GDM1 (cell line): ENCODE results near the gene DNAJC4.
"Not testable (repeated sequence)": the region's sequence is repeated elsewhere in the genome, so short reads cannot be mapped to it uniquely, and the experiment has no call there.

Experiments used
- DNase-seq: peaks from one replicate; lab custom pipeline; 2025; lab: John Stamatoyannopoulos, UW

DNAJC4 gene

DNA sequence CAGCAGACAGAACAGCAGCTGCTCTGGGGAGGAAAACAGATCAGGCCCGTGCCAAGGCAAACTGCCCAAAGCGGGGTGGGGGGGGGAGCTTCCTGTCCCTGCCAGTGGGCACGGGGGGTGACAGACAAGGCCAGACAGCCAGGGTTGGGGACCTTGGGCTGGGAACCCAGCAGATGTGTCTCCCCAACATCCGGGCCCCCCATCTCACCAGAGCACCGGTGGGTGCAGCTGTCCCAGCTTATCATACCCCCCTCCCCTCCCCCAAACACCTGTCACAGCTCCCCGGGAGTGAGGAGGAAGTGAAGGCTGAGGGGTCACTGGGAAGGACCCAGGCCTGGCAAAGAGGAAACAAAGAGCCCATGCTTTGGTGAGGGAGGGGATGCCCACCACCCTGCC lies 15.1 kb downstream of the DNAJC4 start:
- no peak for DNase-seq

GRCh38 chr11:64245797-64246620 lies 15.7 kb downstream of the DNAJC4 start:
- no peak for DNase-seq

DNA sequence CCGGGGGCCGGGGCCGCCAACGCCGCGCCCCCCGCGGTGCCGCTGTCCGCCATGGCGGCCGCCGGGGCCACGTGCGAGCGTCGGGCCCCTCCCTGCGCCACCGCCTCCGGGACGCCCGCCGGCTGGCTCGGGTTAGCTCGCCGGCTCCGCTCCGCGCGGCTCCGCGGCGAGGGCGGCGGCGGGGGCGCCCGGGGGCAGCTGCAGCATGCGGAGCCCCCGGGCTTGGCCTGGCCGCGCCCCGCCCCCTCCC lies 16.2 kb downstream of the DNAJC4 start:
- not testable (repeated sequence) for DNase-seq

DNA sequence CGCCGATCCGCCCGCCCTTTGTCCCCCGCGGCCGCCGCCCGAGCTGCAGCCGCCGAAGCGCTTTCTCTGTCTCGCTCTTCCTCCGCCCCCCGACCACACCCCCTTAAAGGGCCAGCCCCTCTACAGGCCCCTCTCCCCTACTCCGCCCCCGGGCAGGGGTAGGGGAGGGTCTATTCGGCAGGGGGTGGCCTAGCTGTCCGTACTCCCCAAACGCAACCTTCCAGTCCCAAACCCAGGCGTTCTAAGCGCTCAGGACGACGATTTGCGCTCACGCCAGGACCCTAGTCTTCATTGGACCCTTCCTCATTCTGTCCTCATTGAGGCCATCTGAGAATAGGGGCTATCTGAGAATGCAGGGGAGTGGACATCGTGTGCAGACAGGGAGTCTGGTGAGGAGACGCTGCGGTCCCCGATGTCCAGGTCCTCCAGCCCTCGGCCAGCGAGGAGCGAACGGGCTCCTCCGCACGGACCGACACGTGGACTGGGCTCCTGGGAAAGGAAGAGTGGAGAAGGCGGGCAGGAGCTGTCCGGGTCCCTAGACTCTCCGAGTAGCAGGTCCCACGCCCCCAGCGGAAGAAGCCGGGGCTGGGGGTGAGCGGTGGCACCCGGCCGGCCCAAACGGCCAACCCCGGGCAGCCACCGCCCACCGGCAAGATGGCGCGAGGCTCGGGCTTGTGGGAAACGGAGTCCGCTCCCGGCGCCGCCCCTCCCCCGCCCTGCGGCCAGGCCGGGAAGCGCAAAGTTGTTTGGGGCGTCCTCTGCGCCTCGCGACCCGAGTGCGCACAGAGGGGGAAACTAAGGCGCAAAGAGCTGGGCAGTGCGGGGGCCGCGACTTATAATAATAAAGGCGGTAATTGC lies 16.8 kb downstream of the DNAJC4 start, which contains the start of gene PPP1R14B:
PPP1R14B (minus strand) TSS at position 73 of the 858 bp plus-strand sequence. CDS start 270 bp downstream, outside the sequence.
- peak; percentile 69 for DNase-seq

DNA sequence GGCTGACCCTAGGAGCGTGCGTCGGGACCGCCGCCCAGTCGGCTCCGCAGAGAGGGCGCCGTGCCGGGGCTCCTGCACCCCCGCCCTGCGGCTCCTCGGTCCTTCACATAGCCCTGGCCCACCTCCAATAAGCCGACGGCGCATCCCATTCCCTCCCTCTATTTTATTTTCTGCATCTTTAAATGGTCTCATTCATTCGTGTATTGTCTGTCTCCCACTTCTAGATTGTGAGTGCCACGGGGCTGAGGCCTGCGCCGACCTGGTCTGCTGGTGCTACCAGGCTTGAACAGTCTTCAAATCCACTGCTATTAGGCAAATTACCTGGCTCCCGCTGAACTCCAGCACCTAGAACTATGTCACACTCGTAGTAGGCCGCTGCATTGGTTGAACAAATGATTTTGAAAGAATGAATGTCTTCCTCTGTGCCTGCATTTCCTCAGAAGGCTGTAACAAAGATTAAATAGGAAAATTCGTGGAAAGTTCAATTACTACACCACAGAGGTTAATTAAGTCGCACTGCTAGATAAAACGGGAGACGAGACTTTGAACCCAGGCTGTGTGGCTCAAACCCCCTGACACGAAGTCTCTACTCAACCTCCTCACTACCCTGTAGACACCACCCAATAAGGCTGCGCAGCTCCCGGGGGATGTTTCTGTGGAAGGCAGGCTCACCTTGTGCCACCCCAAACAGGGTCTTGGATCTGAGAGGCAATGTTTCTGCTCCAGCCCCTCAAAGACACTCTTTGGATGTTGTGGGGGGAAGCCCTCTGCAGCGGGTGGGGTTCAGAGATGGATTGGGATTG lies 17.6 kb downstream of the DNAJC4 start:
- no peak for DNase-seq

DNA sequence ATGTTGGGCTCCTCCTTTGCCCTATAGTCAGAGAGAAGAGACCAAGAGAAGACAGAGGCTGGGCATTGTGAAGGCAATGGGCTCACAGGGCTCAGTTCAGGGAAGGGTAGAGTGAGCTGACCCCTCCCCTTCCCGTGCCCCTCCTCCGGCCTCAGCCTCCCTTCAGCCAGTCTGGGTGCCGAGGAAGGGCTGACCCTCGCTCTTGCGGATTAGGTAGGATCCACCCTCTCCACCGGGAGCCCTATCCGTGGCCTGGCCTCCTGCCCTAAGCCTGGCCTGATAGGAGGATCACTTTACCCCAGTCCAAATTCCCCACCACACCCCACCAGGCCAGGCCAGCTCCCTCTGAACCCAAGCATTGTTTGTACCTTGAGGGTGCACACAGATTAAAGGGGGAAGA lies 18.2 kb downstream of the DNAJC4 start:
- no peak for DNase-seq

GRCh38 chr11:64249038-64249437 lies 18.7 kb downstream of the DNAJC4 start:
- DNase-seq: no peak

- DNase-seq: no peak
Measured at GRCh38 chr11:64249563-64250414, 19.4 kb downstream of the DNAJC4 start.

DNA sequence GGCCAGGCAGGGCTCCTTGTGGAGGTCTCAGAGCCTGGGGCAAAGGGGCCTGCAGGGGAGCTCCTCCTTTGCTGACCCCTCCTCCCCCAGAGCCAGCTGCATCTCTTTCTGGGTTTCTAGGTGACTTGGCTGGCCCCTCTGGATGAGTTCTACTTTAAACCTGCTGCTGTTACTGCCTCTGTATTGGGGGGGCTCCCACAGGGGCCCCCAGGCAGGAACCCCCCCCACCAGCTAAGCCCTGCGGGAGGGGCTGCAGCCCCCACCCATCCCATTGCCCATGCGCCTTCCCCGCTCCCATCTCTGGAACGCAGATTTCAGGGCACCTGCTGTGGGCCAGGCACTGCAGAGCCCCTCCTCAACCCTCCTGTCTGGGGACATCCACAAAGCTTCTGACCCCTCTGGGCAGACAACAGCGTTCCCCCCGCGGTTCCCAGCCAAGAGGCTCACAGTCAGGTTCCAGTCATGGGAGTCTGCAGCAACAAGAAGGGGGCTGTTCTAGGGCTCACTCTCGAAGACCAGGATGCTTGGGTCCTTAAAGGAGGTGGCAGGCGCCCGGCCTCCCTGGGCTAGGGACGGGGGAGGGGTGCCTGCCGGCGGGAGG lies 20.2 kb downstream of the DNAJC4 start:
- DNase-seq: no peak

- no peak for DNase-seq
Measured at GRCh38 chr11:64251016-64251752, 20.8 kb downstream of the DNAJC4 start, which contains the start of gene PLCB3. PLCB3 (plus strand) TSS chr11:64251530; CDS start chr11:64251650, 120 bp downstream.

GRCh38 chr11:64251753-64252002 lies 21.3 kb downstream of the DNAJC4 start:
- DNase-seq: no peak

DNA sequence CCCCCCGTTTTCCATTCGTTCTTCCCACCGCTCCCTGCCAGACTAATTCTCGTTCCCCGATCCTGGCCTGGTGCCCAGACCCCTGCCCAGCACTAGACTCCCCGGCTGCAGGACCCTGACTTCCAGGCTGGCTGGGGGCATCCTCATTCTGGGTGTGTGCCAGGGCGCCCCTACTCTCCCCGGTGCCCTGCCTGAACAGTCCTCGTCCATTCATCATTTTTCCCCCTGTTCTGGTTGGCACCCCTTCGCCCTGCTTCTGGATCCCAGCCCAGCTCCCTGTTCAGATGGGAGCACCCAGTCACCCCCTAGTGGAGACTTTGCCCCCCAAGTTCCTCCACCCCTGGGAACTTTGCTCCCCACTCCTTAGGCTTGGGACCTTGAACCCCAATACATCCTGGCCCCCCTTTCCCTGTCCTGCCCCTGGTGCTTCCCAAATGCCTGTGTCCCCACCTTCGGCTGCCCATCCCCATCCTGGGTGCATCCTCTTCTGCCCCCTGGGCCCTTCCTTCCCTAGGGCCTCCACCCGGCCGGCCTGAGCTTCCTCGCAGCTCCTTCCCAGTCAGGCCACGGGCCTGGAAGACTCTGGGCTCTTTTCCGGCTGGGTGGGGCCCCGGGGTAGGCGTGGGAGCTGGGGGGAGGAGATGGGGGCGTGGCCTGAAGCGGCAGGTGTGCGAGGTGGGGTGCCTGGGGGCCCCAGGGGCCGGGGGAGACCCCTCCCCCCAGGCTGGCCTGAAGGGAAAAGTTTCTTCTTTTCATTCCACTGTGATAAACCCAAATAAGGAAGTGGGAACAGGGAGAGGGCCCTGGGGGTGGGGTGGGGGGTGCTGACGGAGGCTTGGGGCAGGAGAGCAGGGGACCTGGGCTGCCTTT lies 21.9 kb downstream of the DNAJC4 start:
- DNase-seq: no peak

- no peak for DNase-seq
Measured at GRCh38 chr11:64253043-64253442, 22.7 kb downstream of the DNAJC4 start.

DNA sequence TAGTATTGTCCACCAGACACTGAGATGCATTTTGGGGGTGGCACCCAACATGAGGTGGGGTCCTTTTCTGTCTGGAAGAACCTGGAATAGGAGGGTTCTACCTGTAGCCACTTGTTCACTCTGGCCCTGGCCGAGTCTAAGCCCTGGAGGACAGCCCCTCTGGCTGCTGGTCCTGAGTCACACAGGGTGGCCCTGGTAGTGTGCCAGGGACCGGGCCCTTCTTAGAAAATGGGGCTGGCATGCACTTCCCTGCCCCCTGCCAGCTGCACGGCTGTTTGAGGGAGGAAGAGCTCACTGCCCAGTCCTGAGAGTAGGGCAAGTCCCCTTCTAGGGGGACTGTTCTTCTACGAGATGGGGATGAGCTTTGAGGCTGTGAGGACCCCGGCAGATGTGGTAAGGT lies 23.1 kb downstream of the DNAJC4 start:
- DNase-seq: no peak

GRCh38 chr11:64254326-64254725 lies 24.0 kb downstream of the DNAJC4 start:
- no peak for DNase-seq

DNA sequence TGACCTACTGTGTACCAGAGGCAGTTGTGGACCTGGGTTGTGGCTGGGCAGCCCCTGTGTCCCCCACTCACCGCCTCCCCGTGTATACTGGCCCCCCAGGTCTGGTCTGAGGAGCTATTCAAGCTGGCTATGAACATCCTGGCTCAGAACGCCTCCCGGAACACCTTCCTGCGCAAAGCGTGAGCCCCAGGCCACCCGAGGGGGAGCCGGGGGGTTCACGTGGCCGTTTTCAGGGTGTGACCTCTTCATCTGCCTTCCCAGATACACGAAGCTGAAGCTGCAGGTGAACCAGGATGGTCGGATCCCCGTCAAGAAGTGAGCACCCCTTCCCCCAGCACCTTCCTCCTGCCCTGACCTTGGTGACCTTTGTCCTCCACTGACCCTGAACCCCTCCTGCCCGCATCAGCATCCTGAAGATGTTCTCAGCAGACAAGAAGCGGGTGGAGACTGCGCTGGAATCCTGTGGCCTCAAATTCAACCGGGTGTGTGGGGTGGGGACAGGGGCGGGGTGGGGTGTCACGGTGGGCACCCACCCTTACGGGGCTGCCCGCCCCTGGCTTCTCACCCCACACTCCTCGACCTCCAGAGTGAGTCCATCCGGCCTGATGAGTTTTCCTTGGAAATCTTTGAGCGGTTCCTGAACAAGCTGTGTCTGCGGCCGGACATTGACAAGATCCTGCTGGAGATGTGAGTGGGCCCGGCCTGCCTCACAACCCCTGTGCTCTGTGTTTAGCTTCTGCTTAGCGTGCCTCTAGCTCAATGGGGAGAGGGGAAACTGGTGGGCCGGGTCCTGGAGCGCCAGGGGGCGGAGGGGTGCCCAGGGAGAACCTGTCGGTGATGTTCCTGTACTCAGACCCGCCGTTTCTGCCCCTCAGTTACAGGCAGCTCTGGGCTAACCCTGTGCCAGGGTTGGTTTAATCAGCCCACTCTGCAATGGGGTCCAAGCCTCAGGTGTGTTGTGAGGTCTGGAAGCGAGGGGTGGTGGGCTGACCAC lies 25.1 kb downstream of the DNAJC4 start:
- DNase-seq: no peak

DNA sequence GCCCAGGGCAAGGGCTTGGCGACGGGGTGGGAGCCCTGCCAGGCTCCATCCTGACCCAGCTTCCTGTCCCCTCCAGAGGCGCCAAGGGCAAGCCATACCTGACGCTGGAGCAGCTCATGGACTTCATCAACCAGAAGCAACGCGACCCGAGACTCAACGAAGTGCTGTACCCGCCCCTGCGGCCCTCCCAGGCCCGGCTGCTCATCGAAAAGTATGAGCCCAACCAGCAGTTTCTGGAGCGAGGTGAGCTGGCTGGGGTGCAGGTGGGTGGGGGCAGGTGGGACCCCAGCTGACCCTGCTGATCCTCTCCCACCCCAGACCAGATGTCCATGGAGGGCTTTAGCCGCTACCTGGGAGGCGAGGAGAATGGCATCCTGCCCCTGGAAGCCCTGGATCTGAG lies 26.0 kb downstream of the DNAJC4 start:
- DNase-seq: no peak

- DNase-seq: no peak
Measured at GRCh38 chr11:64258356-64258755, 28.0 kb downstream of the DNAJC4 start.
